Measurements from ENCODE around the gene THADA. TPM values are rescaled to one million over a fixed set of nuclear protein-coding genes. Genes with fewer than 3 reads are reported as not detected.

THADA gene
- total and polyA plus RNA-seq, 2 donors (not counting 3 experiments of a cell fraction or from before 2014, with no cell fraction given), result 22.6 to 25.3 TPM

DNA sequence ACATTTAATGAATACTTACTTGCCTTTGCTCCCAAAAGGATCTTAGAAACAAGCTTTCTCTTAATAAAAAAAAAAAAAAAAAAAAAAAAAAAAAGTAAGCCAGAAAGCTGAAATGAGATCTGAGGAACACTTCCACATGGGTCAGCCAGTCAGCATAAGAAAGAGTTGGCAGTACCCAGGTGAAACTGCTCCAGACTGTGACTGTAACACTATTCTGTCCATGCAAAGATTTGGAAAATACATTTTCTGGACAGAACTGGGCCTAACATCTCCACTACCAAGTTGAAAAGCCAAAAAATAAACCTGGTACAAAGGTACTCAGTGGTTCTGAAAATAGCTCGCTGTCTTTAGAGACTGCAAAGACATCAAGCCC is 135.7 kb downstream of the THADA start:
- Histone ChIP-seq H3K4me3 (replicated peaks in 1 of 3; ENCODE audit: insufficient read depth in 1 of 3, low read depth in 1 of 3, low read length in 3 of 3) (no peak overlapping the region), H3K36me3 (ENCODE audit: control insufficient read depth in 2 of 2, extremely low read depth in 1 of 2, insufficient read depth in 2 of 2, low read length in 2 of 2) (no peaks in the 10 kb centered on the region), H3K4me1 (ENCODE audit: control insufficient read depth, extremely low read depth, insufficient read depth, low read length) (peaks cover 53% of the 10 kb centered on the region), H3K9me1 (replicated peaks; ENCODE audit: control insufficient read depth, extremely low read depth, insufficient read depth, low read length) (no peaks in the 10 kb centered on the region), H4K20me1 (replicated peaks; ENCODE audit: control insufficient read depth, extremely low read depth, insufficient read depth, low read length) (no peaks in the 10 kb centered on the region), H3K4me2 (ENCODE audit: insufficient read depth, low read length) (no peak overlapping the region), H3K9ac (replicated peaks; ENCODE audit: extremely low read depth, insufficient read depth, low read length) (no peak overlapping the region), H3K9me3 (replicated peaks; ENCODE audit: control insufficient read depth, insufficient read depth, low read length) (no peaks in the 10 kb centered on the region), H3K79me2 (ENCODE audit: control insufficient read depth, insufficient read depth, low read length) (no peaks in the 10 kb centered on the region), H3K27ac (ENCODE audit: insufficient read depth, low read depth, low read length) (no peak overlapping the region), H3K27me3 (ENCODE audit: control insufficient read depth in 2 of 2, insufficient read depth in 2 of 2, low read length in 2 of 2) (no peaks in the 10 kb centered on the region), H2AFZ (ENCODE audit: low read depth, low read length) (no peak overlapping the region)
- intact Hi-C loops (cut with micrococcal nuclease) (no loop called here), dilution Hi-C loops (cut with MboI; ENCODE audit: extremely low pct_ligation_motif_present, low sequenced_read_pairs) (no loop called here)
- DNase-seq (ENCODE audit: low read depth, low spot score), result no peak
- ChIA-PET CTCF (interaction anchor here (0.6 to 1.2 kb wide), 4 partner anchors 21 to 220 kb away, joined by 3 to 4 read pairs (median 4); no protein-coding TSS in a partner anchor), POLR2A (no interaction called here)
- BruUV-seq (replicated peaks), result no TSS peak
- no peak for FAIRE-seq
- TF ChIP-seq JUN (IDR thresholded peaks at IDR 0.05; ENCODE audit: borderline replicate concordance, insufficient read depth, insufficient read length, low read depth) (no peak), FOS (IDR thresholded peaks at IDR 0.05; ENCODE audit: borderline replicate concordance, insufficient read depth, low read length) (no peak), POLR2AphosphoS5 (IDR thresholded peaks at IDR 0.05; ENCODE audit: insufficient read depth, low read depth, low read length) (no peak), EZH2 (IDR thresholded peaks at IDR 0.05; ENCODE audit: borderline replicate concordance, low read depth, low read length, severe bottlenecking) (no peak), MAX (IDR thresholded peaks at IDR 0.05; ENCODE audit: insufficient read depth, insufficient read length) (no peak), GATA2 (IDR thresholded peaks at IDR 0.05; ENCODE audit: insufficient read depth, insufficient read length, low read depth, low read length) (no peak), POLR2A (IDR thresholded peaks at IDR 0.05; ENCODE audit: low read depth, low read length) (no peak), MYC (IDR thresholded peaks at IDR 0.05; ENCODE audit: low read depth, low read length) (no peak)
- TF ChIP-seq, protein P1, sequence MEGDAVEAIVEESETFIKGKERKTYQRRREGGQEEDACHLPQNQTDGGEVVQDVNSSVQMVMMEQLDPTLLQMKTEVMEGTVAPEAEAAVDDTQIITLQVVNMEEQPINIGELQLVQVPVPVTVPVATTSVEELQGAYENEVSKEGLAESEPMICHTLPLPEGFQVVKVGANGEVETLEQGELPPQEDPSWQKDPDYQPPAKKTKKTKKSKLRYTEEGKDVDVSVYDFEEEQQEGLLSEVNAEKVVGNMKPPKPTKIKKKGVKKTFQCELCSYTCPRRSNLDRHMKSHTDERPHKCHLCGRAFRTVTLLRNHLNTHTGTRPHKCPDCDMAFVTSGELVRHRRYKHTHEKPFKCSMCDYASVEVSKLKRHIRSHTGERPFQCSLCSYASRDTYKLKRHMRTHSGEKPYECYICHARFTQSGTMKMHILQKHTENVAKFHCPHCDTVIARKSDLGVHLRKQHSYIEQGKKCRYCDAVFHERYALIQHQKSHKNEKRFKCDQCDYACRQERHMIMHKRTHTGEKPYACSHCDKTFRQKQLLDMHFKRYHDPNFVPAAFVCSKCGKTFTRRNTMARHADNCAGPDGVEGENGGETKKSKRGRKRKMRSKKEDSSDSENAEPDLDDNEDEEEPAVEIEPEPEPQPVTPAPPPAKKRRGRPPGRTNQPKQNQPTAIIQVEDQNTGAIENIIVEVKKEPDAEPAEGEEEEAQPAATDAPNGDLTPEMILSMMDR (IDR thresholded peaks at IDR 0.05; ENCODE audit: extremely low read depth in 1 of 2, insufficient read depth in 1 of 2, low read depth in 1 of 2, low read length in 2 of 2), result no peak

Data from endothelial cell of umbilical vein (primary cell).